H9 (cell line): Measurements from ENCODE around the gene WNT6. TPM values are rescaled to one million over a fixed set of nuclear protein-coding genes. Genes with fewer than 3 reads are reported as not detected.

Experiments
- DNase-seq: peaks from one replicate; pipeline ENCODE4 v3.0.0-alpha.2; 2017
- H2AFZ ChIP-seq: one replicate; pipeline ENCODE4 v1.6.1; 2013; ENCODE audit warnings: mild to moderate bottlenecking, low read length, control low read depth, moderate library complexity
- H2AK5ac ChIP-seq: 2 replicates; pipeline ENCODE4 v1.6.1; 2013; ENCODE audit warnings: low read length, control low read depth, mixed read lengths; ENCODE audit not compliant: insufficient read length
- H2BK120ac ChIP-seq: one replicate; pipeline ENCODE4 v1.6.1; 2013; ENCODE audit warnings: low read depth, mild to moderate bottlenecking, low read length, control low read depth, inconsistent platforms; ENCODE audit not compliant: poor library complexity, severe bottlenecking
- H2BK12ac ChIP-seq: 2 replicates; pipeline ENCODE4 v1.6.1; 2013; ENCODE audit warnings: low read length, control low read depth, mixed read lengths, low read depth; ENCODE audit not compliant: insufficient read length
- H2BK15ac ChIP-seq: 2 replicates; pipeline ENCODE4 v1.6.1; 2013; ENCODE audit warnings: low read depth, low read length, control low read depth
- H2BK20ac ChIP-seq: one replicate; pipeline ENCODE4 v1.6.1; 2013; ENCODE audit warnings: low read depth, mild to moderate bottlenecking, low read length, control low read depth, inconsistent platforms; ENCODE audit not compliant: poor library complexity, severe bottlenecking
- H2BK5ac ChIP-seq: 2 replicates; pipeline ENCODE4 v1.6.1; 2013; ENCODE audit warnings: low read length, control low read depth, mixed read lengths; ENCODE audit not compliant: insufficient read length
- H3K14ac ChIP-seq: 2 replicates; pipeline ENCODE4 v1.6.1; 2013; ENCODE audit warnings: low read length, control low read depth; ENCODE audit not compliant: insufficient read depth
- H3K18ac ChIP-seq: 2 replicates; pipeline ENCODE4 v1.6.1; 2013; ENCODE audit warnings: low read depth, mild to moderate bottlenecking, mixed read lengths, low read length, control low read depth; ENCODE audit not compliant: insufficient read length
- H3K23ac ChIP-seq: 2 replicates; pipeline ENCODE4 v1.6.1; 2013; ENCODE audit warnings: low read length, control low read depth, mixed read lengths, low read depth; ENCODE audit not compliant: insufficient read length
- H3K23me2 ChIP-seq: 2 replicates; pipeline ENCODE4 v1.6.1; 2013; ENCODE audit warnings: low read depth, mild to moderate bottlenecking, mixed read lengths, low read length, control low read depth; ENCODE audit not compliant: insufficient read length, poor library complexity, severe bottlenecking
- H3K27ac ChIP-seq: 2 replicates; pipeline ENCODE4 v1.5.1; 2013; ENCODE audit warnings: low read length, control low read depth, mixed read lengths, low read depth; ENCODE audit not compliant: insufficient read length
- H3K27me3 ChIP-seq: 2 replicates; pipeline ENCODE4 v1.6.1; 2013; ENCODE audit warnings: low read length, control low read depth, inconsistent platforms; ENCODE audit not compliant: insufficient read depth
- H3K4ac ChIP-seq: 2 replicates; pipeline ENCODE4 v1.6.1; 2013; ENCODE audit warnings: low read depth, mild to moderate bottlenecking, control low read depth, inconsistent platforms, low read length, moderate library complexity
- H3K4me1 ChIP-seq: 2 replicates; pipeline ENCODE4 v1.6.1; 2013; ENCODE audit warnings: low read length, control low read depth, inconsistent platforms; ENCODE audit not compliant: insufficient read depth
- H3K4me2 ChIP-seq: 2 replicates; pipeline ENCODE4 v1.6.1; 2013; ENCODE audit warnings: low read length, control low read depth, mixed read lengths; ENCODE audit not compliant: insufficient read length, insufficient read depth
- H3K56ac ChIP-seq: 2 replicates; pipeline ENCODE4 v1.6.1; 2013; ENCODE audit warnings: low read depth, mild to moderate bottlenecking, mixed read lengths, low read length, control low read depth; ENCODE audit not compliant: insufficient read length
- H3K79me1 ChIP-seq: 2 replicates; pipeline ENCODE4 v1.6.1; 2013; ENCODE audit warnings: low read depth, mild to moderate bottlenecking, moderate library complexity, low read length, control low read depth, inconsistent platforms; ENCODE audit not compliant: insufficient read depth, poor library complexity, severe bottlenecking
- H3K79me2 ChIP-seq: 2 replicates; pipeline ENCODE4 v1.6.1; 2013; ENCODE audit warnings: low read length, control low read depth, inconsistent platforms; ENCODE audit not compliant: insufficient read depth
- H3K9ac ChIP-seq: 2 replicates; pipeline ENCODE4 v1.6.1; 2013; ENCODE audit warnings: low read length, control low read depth, mixed read lengths; ENCODE audit not compliant: insufficient read length; ENCODE audit errors: extremely low read depth
- H3K9me3 ChIP-seq: one replicate; pipeline ENCODE4 v1.6.1; 2013; ENCODE audit warnings: low read depth, low read length, inconsistent platforms; ENCODE audit not compliant: control insufficient read depth
- H3T11ph ChIP-seq: one replicate; pipeline ENCODE4 v1.6.1; 2013; ENCODE audit warnings: mild to moderate bottlenecking, low read length, control low read depth, inconsistent platforms
- H4K20me1 ChIP-seq: one replicate; pipeline ENCODE4 v1.6.1; 2013; ENCODE audit not compliant: control insufficient read depth, insufficient read length, insufficient read depth
- H4K5ac ChIP-seq: 2 replicates; pipeline ENCODE4 v1.6.1; 2013; ENCODE audit warnings: low read depth, mild to moderate bottlenecking, mixed read lengths, low read length, control low read depth; ENCODE audit not compliant: insufficient read length
- H4K8ac ChIP-seq: replicated peaks from 2 replicates; pipeline ENCODE4 v1.6.1; 2013; ENCODE audit warnings: low read length, control low read depth, mixed read lengths, low read depth; ENCODE audit not compliant: insufficient read length
- H4K91ac ChIP-seq: 2 replicates; pipeline ENCODE4 v1.6.1; 2013; ENCODE audit warnings: low read depth, mild to moderate bottlenecking, moderate library complexity, mixed read lengths, low read length, control low read depth; ENCODE audit not compliant: insufficient read length
- H3K27ac Mint-ChIP-seq, 3 experiments: 2 replicates in 2 of 3; 3 replicates in 1 of 3; pipeline ENCODE4 v1.8.0; 2020 to 2021; ENCODE audit warnings: mixed read lengths in 3 of 3, mild to moderate bottlenecking in 1 of 3, moderate library complexity in 1 of 3
- H3K27me3 Mint-ChIP-seq: 2 replicates; pipeline ENCODE4 v1.8.0; 2021; ENCODE audit warnings: low read depth, mild to moderate bottlenecking, moderate library complexity, mixed read lengths
- H3K36me3 Mint-ChIP-seq, 3 experiments: 2 replicates in 2 of 3; 3 replicates in 1 of 3; pipeline ENCODE4 v1.8.0; 2020 to 2021; ENCODE audit warnings: low read depth in 3 of 3, mixed read lengths in 3 of 3; ENCODE audit not compliant: insufficient read depth in 1 of 3
- H3K4me1 Mint-ChIP-seq, 2 experiments: 2 replicates each; pipeline ENCODE4 v1.8.0; 2020; ENCODE audit warnings: mixed read lengths in 2 of 2
- H3K4me3 Mint-ChIP-seq, 2 experiments: 2 replicates in 1 of 2; 3 replicates in 1 of 2; pipeline ENCODE4 v1.8.0; 2020 to 2021; ENCODE audit warnings: mild to moderate bottlenecking in 2 of 2, mixed read lengths in 2 of 2, moderate library complexity in 1 of 2
- H3K9me3 Mint-ChIP-seq, 2 experiments: 2 replicates in 1 of 2; 3 replicates in 1 of 2; pipeline ENCODE4 v1.8.0; 2020; ENCODE audit warnings: mild to moderate bottlenecking in 2 of 2, mixed read lengths in 2 of 2, moderate library complexity in 1 of 2
- CTCF ChIP-seq: fragments of 200-600 bp; sonication (generic); conservative IDR thresholded peaks from 3 replicates; pipeline ENCODE4 v1.8.0; 2021; ENCODE audit warnings: antibody characterized with exemption, mild to moderate bottlenecking
- WGBS: extraction: QIAGEN DNeasy Blood & Tissue Kit; methylation state at CpG from one replicate; pipeline ENCODE4 v1.1.7; 2013; ENCODE audit warnings: missing lambda C conversion rate, low lambda C conversion rate, mixed read lengths; ENCODE audit not compliant: insufficient read length; ENCODE audit errors: extremely low coverage; 5-methylcytosine and 5-hydroxymethylcytosine counted together
- total RNA-seq: library from RNA; stranded (reverse); gene quantifications from 2 replicates; pipeline ENCODE4 v1.2.1, GENCODE V29; 2021

WNT6 gene
- total RNA-seq, 1 experiment from 2014 or later, result not detected

- H3T11ph ChIP-seq, result no peak overlapping the region
- no peak overlapping the region for H2BK5ac ChIP-seq
- H4K91ac ChIP-seq, result no peak overlapping the region
- Mint-ChIP-seq H3K4me1 (peaks cover 7 to 8% of the 10 kb centered on the region in 2 experiments), H3K27me3 (peaks cover 97% of the 10 kb centered on the region), H3K9me3 (no peaks in the 10 kb centered on the region; a peak in 2 of 5 replicates), H3K4me3 (no peak overlapping the region), H3K27ac (no peak overlapping the region), H3K36me3 (no peaks in the 10 kb centered on the region; a peak in 1 of 7 replicates)
- H3K27me3 ChIP-seq, result peaks cover 75% of the 10 kb centered on the region
- DNase-seq, result no peak
- no peak overlapping the region for H3K9ac ChIP-seq
- H3K4ac ChIP-seq, result no peak overlapping the region
- no CpG with 5 or more reads among the region's 6 CpGs for WGBS
- no peak overlapping the region for H3K56ac ChIP-seq
- H3K18ac ChIP-seq, result no peak overlapping the region
- H2BK20ac ChIP-seq, result no peak overlapping the region
- H2AFZ ChIP-seq, result no peak overlapping the region
- no peaks in the 10 kb centered on the region for H3K79me2 ChIP-seq
- H3K4me1 ChIP-seq, result peaks cover 2% of the 10 kb centered on the region; the same call in 1 of the 2 replicates
- H2BK12ac ChIP-seq, result no peak overlapping the region
- no peak overlapping the region for H3K23ac ChIP-seq
- H3K79me1 ChIP-seq, result no peaks in the 10 kb centered on the region
- H3K14ac ChIP-seq, result no peak overlapping the region
- H3K9me3 ChIP-seq, result no peaks in the 10 kb centered on the region
- H2BK120ac ChIP-seq, result no peak overlapping the region
- H2AK5ac ChIP-seq, result no peak overlapping the region
- H3K23me2 ChIP-seq, result no peaks in the 10 kb centered on the region
- no peak overlapping the region for H3K4me2 ChIP-seq
- no peak overlapping the region for H3K27ac ChIP-seq
- H4K5ac ChIP-seq, result no peak overlapping the region
- H4K8ac ChIP-seq, result no peak overlapping the region
- H2BK15ac ChIP-seq, result no peak overlapping the region
- H4K20me1 ChIP-seq, result no peaks in the 10 kb centered on the region
- TF ChIP-seq CTCF, result peak; percentile 40; the same call in 1 of the 3 replicates
Observed at GRCh38 chr2:218865999-218866398, 6.4 kb downstream of the WNT6 start.
